IMR-90 (cell line): ENCODE measurements around the gene ARPC1A.

Experiments
- POLR2A ChIP-seq: IDR thresholded peaks from 2 replicates; pipeline ENCODE4 v1.6.1; 2012; ENCODE audit warnings: mild to moderate bottlenecking, low read depth, low read length
- RAD21 ChIP-seq: IDR thresholded peaks from 2 replicates; pipeline ENCODE4 v1.6.1; 2012; ENCODE audit warnings: low read length, improper control_type of control experiment
- TF ChIP-seq, protein P1 (sequence below): conservative IDR thresholded peaks from 2 replicates; pipeline ENCODE4 v1.5.1; 2012; ENCODE audit warnings: mild to moderate bottlenecking, low read depth, low read length, improper control_type of control experiment

- TF ChIP-seq, protein P1, sequence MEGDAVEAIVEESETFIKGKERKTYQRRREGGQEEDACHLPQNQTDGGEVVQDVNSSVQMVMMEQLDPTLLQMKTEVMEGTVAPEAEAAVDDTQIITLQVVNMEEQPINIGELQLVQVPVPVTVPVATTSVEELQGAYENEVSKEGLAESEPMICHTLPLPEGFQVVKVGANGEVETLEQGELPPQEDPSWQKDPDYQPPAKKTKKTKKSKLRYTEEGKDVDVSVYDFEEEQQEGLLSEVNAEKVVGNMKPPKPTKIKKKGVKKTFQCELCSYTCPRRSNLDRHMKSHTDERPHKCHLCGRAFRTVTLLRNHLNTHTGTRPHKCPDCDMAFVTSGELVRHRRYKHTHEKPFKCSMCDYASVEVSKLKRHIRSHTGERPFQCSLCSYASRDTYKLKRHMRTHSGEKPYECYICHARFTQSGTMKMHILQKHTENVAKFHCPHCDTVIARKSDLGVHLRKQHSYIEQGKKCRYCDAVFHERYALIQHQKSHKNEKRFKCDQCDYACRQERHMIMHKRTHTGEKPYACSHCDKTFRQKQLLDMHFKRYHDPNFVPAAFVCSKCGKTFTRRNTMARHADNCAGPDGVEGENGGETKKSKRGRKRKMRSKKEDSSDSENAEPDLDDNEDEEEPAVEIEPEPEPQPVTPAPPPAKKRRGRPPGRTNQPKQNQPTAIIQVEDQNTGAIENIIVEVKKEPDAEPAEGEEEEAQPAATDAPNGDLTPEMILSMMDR = no peak
- TF ChIP-seq POLR2A (no peak), RAD21 (no peak)
These were observed 47.7 kb downstream of the ARPC1A start for GRCh38 chr7:99373091-99374066.
